Suprapubic skin (tissue), 4 donors: ENCODE measurements around the gene BCL2L1. TPM values are rescaled to one million over a fixed set of nuclear protein-coding genes. Genes with fewer than 3 reads are reported as not detected.
A peak's percentile ranks its signal among the peaks of the same experiment; 100 is the strongest.
"Not testable (repeated sequence)": the region's sequence is repeated elsewhere in the genome, so short reads cannot be mapped to it uniquely, and the experiment has no call there.

Source experiments
- DNase-seq, 2 donors: peaks; one replicate each; pipeline ENCODE4 v3.0.0-alpha.2; 2019; ENCODE audit warnings: low spot score in 2 of 2
- H3K27ac ChIP-seq: fragments of 200-600 bp; sonication (generic); one replicate; pipeline ENCODE4 v1.5.1; 2019
- H3K27me3 ChIP-seq: fragments of 200-600 bp; sonication (generic); one replicate; pipeline ENCODE4 v1.5.1; 2019
- H3K36me3 ChIP-seq: fragments of 200-600 bp; sonication (generic); one replicate; pipeline ENCODE4 v1.5.1; 2019
- H3K4me1 ChIP-seq: fragments of 200-600 bp; sonication (generic); one replicate; pipeline ENCODE4 v1.5.1; 2019
- H3K4me3 ChIP-seq: fragments of 200-600 bp; sonication (generic); one replicate; pipeline ENCODE4 v1.5.1; 2019; ENCODE audit warnings: mild to moderate bottlenecking
- H3K9me3 ChIP-seq: fragments of 200-600 bp; sonication (generic); one replicate; pipeline ENCODE4 v1.5.1; 2019
- CTCF ChIP-seq, 2 donors: fragments of 200-600 bp in 1 of 2; fragments of 450-650 bp in 1 of 2; sonication (generic) in 1 of 2; IDR thresholded peaks; one replicate each; pipeline ENCODE4 v1.5.1; 2016 to 2019; ENCODE audit warnings: antibody characterized with exemption in 2 of 2, mild to moderate bottlenecking in 1 of 2, moderate library complexity in 1 of 2
- EP300 ChIP-seq: sonication (generic); formaldehyde crosslinking; IDR thresholded peaks from one replicate; pipeline ENCODE4 v1.6.1; 2017; ENCODE audit warnings: antibody characterized with exemption
- POLR2A ChIP-seq, 2 donors: fragments of 450-650 bp; IDR thresholded peaks; one replicate each; pipeline ENCODE4 v1.6.1; 2017; ENCODE audit warnings: antibody characterized with exemption in 2 of 2, mild to moderate bottlenecking in 2 of 2, moderate library complexity in 2 of 2
- POLR2AphosphoS5 ChIP-seq, 3 donors: sonication (generic); formaldehyde crosslinking; IDR thresholded peaks; one replicate each; pipeline ENCODE4 v1.6.1; 2017; ENCODE audit warnings: antibody characterized with exemption in 3 of 3
- WGBS: methylation state at CpG from one replicate; pipeline ENCODE4 v1.1.5; 2018; 5-methylcytosine and 5-hydroxymethylcytosine counted together
- total RNA-seq, 4 donors: library from RNA; depleted of rRNA; stranded (reverse); fragments of >200 nt; gene quantifications; one replicate each; pipeline ENCODE4 v1.1.0, GENCODE V29; 2016

BCL2L1 gene
- total RNA-seq, 4 donors from 2014 or later, result 104 to 120 (median 107) TPM

- Histone ChIP-seq H3K27ac (no peak within 1 kb of the TSS), H3K9me3 (no peaks in the 10 kb centered on the region), H3K27me3 (no peaks in the 10 kb centered on the region), H3K4me1 (no peaks in the 10 kb centered on the region), H3K36me3 (no peaks in the 10 kb centered on the region), H3K4me3 (peak within 1 kb of the TSS; percentile 21)
- TF ChIP-seq POLR2A (IDR thresholded peaks at IDR 0.05), result no peak
- TF ChIP-seq POLR2AphosphoS5 (IDR thresholded peaks at IDR 0.05), result no peak
- TF ChIP-seq CTCF (IDR thresholded peaks at IDR 0.05), result no peak
- TF ChIP-seq EP300, result no peak
- WGBS, result 3% methylated on average over 9 of the region's 34 CpGs
- no peak for DNase-seq
Observed at GRCh38 chr20:31637660-31638059, 85.0 kb downstream of the BCL2L1 start, which contains the start of gene COX4I2. COX4I2 (plus strand) TSS chr20:31637912; CDS start chr20:31639018, 1,106 bp downstream.

GRCh38 chr20:31633339-31633914 is 89.2 kb downstream of the BCL2L1 start:
- no peak overlapping the region for H3K27ac ChIP-seq
- H3K9me3 ChIP-seq, result no peaks in the 10 kb centered on the region
- no peak for DNase-seq
- 77% methylated on average over 9 of the region's 14 CpGs for WGBS
- no peak overlapping the region for H3K4me3 ChIP-seq
- no peaks in the 10 kb centered on the region for H3K4me1 ChIP-seq
- TF ChIP-seq POLR2A (IDR thresholded peaks at IDR 0.05) (no peak), POLR2AphosphoS5 (IDR thresholded peaks at IDR 0.05) (no peak), CTCF (IDR thresholded peaks at IDR 0.05) (no peak), EP300 (no peak)
- H3K36me3 ChIP-seq, result no peaks in the 10 kb centered on the region
- H3K27me3 ChIP-seq, result no peaks in the 10 kb centered on the region

GRCh38 chr20:31632548-31633338 is 89.9 kb downstream of the BCL2L1 start:
- 89% methylated on average over 40 of the region's 40 CpGs for WGBS
- Histone ChIP-seq H3K9me3 (no peaks in the 10 kb centered on the region), H3K36me3 (no peaks in the 10 kb centered on the region), H3K27me3 (no peaks in the 10 kb centered on the region), H3K4me1 (no peaks in the 10 kb centered on the region), H3K27ac (no peak overlapping the region), H3K4me3 (no peak overlapping the region)
- DNase-seq, result no peak
- TF ChIP-seq POLR2AphosphoS5 (IDR thresholded peaks at IDR 0.05), result no peak

GRCh38 chr20:31630187-31630790 is 92.4 kb downstream of the BCL2L1 start:
- H3K27me3 ChIP-seq, result no peaks in the 10 kb centered on the region
- H3K4me1 ChIP-seq, result no peaks in the 10 kb centered on the region
- no peak for DNase-seq
- TF ChIP-seq POLR2AphosphoS5 (IDR thresholded peaks at IDR 0.05), result no peak
- TF ChIP-seq EP300, result no peak
- H3K27ac ChIP-seq, result no peak overlapping the region
- 38% methylated on average over 2 of the region's 2 CpGs for WGBS
- no peaks in the 10 kb centered on the region for H3K9me3 ChIP-seq
- no peak overlapping the region for H3K4me3 ChIP-seq
- H3K36me3 ChIP-seq, result no peaks in the 10 kb centered on the region

GRCh38 chr20:31628057-31628456 is 94.6 kb downstream of the BCL2L1 start:
- H3K4me3 ChIP-seq, H3K4me1 ChIP-seq, DNase-seq, H3K27me3 ChIP-seq, H3K36me3 ChIP-seq, H3K27ac ChIP-seq, H3K9me3 ChIP-seq: not testable (repeated sequence)
- 69% methylated on average over 2 of the region's 2 CpGs for WGBS

GRCh38 chr20:31626534-31626933 is 96.1 kb downstream of the BCL2L1 start:
- H3K4me3 ChIP-seq, H3K27me3 ChIP-seq, DNase-seq, H3K27ac ChIP-seq, H3K36me3 ChIP-seq, H3K9me3 ChIP-seq, H3K4me1 ChIP-seq: not testable (repeated sequence)
- 78% methylated on average over 8 of the region's 8 CpGs for WGBS

GRCh38 chr20:31623123-31623505 is 99.6 kb downstream of the BCL2L1 start:
- not testable (repeated sequence) for H3K4me1 ChIP-seq, DNase-seq, H3K4me3 ChIP-seq, H3K36me3 ChIP-seq, H3K27me3 ChIP-seq, H3K27ac ChIP-seq, H3K9me3 ChIP-seq
- 89% methylated on average over 6 of the region's 6 CpGs for WGBS
